ENCODE data around the gene BSPRY.

Gene BSPRY

GRCh38 chr9:113337714-113338113 lies 11.6 kb upstream of the BSPRY start:
- CTCF ChIA-PET, result no interaction called here
- Histone ChIP-seq H3K9me3 (ENCODE audit: control insufficient read depth, insufficient read depth, low read depth, low read length) (no peaks in the 10 kb centered on the region), H3K4me1 (ENCODE audit: control insufficient read depth, insufficient read depth, low read length) (0 out of 2 replicates have a peak, but pooled peaks cover 4% of the 10 kb centered on the region), H3K4me3 (ENCODE audit: low read depth, low read length) (no peak overlapping the region), H3K27ac (ENCODE audit: extremely low read depth, low read depth, low read length) (no peak overlapping the region), H3K36me3 (ENCODE audit: control insufficient read depth in 2 of 2, insufficient read depth in 1 of 2, low read length in 2 of 2) (no peaks in the 10 kb centered on the region)
- TF ChIP-seq YY2 (tag by site-specific recombination; IDR thresholded peaks at IDR 0.05) (no peak), TCF7L2 (IDR thresholded peaks at IDR 0.05; ENCODE audit: borderline replicate concordance, low read depth, low read length) (no peak), OSR2 (tag by site-specific recombination; IDR thresholded peaks at IDR 0.05) (no peak), HOXC10 (CRISPR knock-in tag; IDR thresholded peaks at IDR 0.05) (no peak), ZNF473 (tag by site-specific recombination; IDR thresholded peaks at IDR 0.05) (no peak), ZNF530 (tag by site-specific recombination; IDR thresholded peaks at IDR 0.05; ENCODE audit: low read depth) (no peak), YY1 (tag by site-specific recombination; IDR thresholded peaks at IDR 0.05) (no peak), EGR2 (tag by site-specific recombination; IDR thresholded peaks at IDR 0.05; ENCODE audit: low read depth) (no peak), ZNF184 (tag by site-specific recombination; IDR thresholded peaks at IDR 0.05) (no peak), ZNF433 (tag by site-specific recombination; IDR thresholded peaks at IDR 0.05; ENCODE audit: low read depth) (no peak), ZNF624 (tag by site-specific recombination; IDR thresholded peaks at IDR 0.05) (no peak), ZNF362 (tag by site-specific recombination; IDR thresholded peaks at IDR 0.05) (no peak), ZNF266 (tag by site-specific recombination; IDR thresholded peaks at IDR 0.05; ENCODE audit: low read depth) (no peak), ZNF501 (tag by site-specific recombination; IDR thresholded peaks at IDR 0.05) (no peak), ZNF114 (tag by site-specific recombination; IDR thresholded peaks at IDR 0.05) (no peak)
- TF ChIP-seq, protein P1, sequence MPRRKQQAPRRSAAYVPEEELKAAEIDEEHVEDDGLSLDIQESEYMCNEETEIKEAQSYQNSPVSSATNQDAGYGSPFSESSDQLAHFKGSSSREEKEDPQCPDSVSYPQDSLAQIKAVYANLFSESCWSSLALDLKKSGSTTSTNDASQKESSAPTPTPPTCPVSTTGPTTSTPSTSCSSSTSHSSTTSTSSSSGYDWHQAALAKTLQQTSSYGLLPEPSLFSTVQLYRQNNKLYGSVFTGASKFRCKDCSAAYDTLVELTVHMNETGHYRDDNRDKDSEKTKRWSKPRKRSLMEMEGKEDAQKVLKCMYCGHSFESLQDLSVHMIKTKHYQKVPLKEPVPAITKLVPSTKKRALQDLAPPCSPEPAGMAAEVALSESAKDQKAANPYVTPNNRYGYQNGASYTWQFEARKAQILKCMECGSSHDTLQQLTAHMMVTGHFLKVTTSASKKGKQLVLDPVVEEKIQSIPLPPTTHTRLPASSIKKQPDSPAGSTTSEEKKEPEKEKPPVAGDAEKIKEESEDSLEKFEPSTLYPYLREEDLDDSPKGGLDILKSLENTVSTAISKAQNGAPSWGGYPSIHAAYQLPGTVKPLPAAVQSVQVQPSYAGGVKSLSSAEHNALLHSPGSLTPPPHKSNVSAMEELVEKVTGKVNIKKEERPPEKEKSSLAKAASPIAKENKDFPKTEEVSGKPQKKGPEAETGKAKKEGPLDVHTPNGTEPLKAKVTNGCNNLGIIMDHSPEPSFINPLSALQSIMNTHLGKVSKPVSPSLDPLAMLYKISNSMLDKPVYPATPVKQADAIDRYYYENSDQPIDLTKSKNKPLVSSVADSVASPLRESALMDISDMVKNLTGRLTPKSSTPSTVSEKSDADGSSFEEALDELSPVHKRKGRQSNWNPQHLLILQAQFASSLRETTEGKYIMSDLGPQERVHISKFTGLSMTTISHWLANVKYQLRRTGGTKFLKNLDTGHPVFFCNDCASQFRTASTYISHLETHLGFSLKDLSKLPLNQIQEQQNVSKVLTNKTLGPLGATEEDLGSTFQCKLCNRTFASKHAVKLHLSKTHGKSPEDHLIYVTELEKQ (tag by site-specific recombination; IDR thresholded peaks at IDR 0.05; ENCODE audit: borderline replicate concordance), result no peak
- POLR2A ChIA-PET, result no interaction called here

DNA sequence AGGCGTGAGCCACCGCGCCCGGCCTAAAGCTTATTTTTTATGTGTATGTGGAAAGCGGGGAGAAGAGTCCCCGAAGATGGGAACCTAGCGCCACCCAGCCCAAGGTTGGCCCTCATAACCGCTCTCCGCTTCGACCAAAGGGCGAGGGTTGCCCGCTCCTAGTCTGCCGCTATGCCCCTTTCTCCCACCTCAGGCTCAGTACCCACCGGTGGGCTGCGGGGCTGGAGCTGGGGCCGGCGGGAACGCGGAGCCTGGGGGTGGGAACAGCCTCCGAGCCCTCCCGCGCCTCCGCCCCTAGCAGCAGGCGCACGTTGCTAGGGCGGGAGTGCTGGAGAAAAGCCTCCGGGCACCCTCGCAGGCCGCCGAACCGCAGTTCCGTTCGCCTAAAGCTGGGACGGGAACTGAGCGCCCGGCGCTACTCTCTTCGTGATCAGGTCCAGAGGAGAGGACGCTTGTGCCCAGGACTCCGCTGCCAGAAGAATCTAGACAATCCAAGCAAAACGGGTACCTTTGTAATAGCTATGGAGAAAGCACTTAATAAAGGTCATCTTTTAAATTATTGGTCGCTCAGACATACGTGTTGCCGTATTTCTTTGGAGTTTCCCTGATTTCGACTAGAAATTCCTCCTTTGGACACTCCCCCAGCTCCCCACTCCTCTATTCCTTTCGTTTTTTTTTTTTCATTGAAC lies 9.2 kb upstream of the BSPRY start, which contains the start of gene WDR31:
TSS of gene WDR31 (minus strand) at position 265 of the 689 bp plus-strand sequence. CDS start 8,253 bp downstream, outside the sequence.
- Histone ChIP-seq H3K4me3 (ENCODE audit: low read depth, low read length) (peak within 1 kb of the TSS; percentile 82), H3K27ac (ENCODE audit: extremely low read depth, low read depth, low read length) (peak within 1 kb of the TSS; percentile 57), H3K9me3 (ENCODE audit: control insufficient read depth, insufficient read depth, low read depth, low read length) (no peaks in the 10 kb centered on the region), H3K4me1 (ENCODE audit: control insufficient read depth, insufficient read depth, low read length) (0 out of 2 replicates have a peak, but pooled peaks cover 4% of the 10 kb centered on the region), H3K36me3 (ENCODE audit: control insufficient read depth in 2 of 2, insufficient read depth in 1 of 2, low read length in 2 of 2) (no peaks in the 10 kb centered on the region)
- POLR2A ChIA-PET, result interaction anchor here (0.7 to 2.8 kb wide), 20 partner anchors 9 to 283 kb away, joined by 3 to 22 read pairs (median 7); partner anchors contain the start of genes ALAD, BSPRY, C9orf43 and CDC26
- CTCF ChIA-PET, result interaction anchor here (0.5 to 1.8 kb wide), 10 partner anchors 10 to 342 kb away, joined by 3 to 7 read pairs (median 4); partner anchors contain the start of genes ALAD, C9orf43, CDC26 and POLE3
- TF ChIP-seq YY1 (tag by site-specific recombination; IDR thresholded peaks at IDR 0.05), result peak; percentile 59; the same call in 1 of the 2 replicates
- TF ChIP-seq ZNF398 (tag by site-specific recombination; IDR thresholded peaks at IDR 0.05), result peak; percentile 70
- TF ChIP-seq, protein P2, sequence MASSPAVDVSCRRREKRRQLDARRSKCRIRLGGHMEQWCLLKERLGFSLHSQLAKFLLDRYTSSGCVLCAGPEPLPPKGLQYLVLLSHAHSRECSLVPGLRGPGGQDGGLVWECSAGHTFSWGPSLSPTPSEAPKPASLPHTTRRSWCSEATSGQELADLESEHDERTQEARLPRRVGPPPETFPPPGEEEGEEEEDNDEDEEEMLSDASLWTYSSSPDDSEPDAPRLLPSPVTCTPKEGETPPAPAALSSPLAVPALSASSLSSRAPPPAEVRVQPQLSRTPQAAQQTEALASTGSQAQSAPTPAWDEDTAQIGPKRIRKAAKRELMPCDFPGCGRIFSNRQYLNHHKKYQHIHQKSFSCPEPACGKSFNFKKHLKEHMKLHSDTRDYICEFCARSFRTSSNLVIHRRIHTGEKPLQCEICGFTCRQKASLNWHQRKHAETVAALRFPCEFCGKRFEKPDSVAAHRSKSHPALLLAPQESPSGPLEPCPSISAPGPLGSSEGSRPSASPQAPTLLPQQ (tag by site-specific recombination; IDR thresholded peaks at IDR 0.05), result peak; percentile 85
- peak; percentile 87 for TF ChIP-seq ZNF600 (tag by site-specific recombination; IDR thresholded peaks at IDR 0.05)
- TF ChIP-seq SP7 (tag by site-specific recombination; IDR thresholded peaks at IDR 0.05), result peak; percentile 87
- TF ChIP-seq, protein P3, sequence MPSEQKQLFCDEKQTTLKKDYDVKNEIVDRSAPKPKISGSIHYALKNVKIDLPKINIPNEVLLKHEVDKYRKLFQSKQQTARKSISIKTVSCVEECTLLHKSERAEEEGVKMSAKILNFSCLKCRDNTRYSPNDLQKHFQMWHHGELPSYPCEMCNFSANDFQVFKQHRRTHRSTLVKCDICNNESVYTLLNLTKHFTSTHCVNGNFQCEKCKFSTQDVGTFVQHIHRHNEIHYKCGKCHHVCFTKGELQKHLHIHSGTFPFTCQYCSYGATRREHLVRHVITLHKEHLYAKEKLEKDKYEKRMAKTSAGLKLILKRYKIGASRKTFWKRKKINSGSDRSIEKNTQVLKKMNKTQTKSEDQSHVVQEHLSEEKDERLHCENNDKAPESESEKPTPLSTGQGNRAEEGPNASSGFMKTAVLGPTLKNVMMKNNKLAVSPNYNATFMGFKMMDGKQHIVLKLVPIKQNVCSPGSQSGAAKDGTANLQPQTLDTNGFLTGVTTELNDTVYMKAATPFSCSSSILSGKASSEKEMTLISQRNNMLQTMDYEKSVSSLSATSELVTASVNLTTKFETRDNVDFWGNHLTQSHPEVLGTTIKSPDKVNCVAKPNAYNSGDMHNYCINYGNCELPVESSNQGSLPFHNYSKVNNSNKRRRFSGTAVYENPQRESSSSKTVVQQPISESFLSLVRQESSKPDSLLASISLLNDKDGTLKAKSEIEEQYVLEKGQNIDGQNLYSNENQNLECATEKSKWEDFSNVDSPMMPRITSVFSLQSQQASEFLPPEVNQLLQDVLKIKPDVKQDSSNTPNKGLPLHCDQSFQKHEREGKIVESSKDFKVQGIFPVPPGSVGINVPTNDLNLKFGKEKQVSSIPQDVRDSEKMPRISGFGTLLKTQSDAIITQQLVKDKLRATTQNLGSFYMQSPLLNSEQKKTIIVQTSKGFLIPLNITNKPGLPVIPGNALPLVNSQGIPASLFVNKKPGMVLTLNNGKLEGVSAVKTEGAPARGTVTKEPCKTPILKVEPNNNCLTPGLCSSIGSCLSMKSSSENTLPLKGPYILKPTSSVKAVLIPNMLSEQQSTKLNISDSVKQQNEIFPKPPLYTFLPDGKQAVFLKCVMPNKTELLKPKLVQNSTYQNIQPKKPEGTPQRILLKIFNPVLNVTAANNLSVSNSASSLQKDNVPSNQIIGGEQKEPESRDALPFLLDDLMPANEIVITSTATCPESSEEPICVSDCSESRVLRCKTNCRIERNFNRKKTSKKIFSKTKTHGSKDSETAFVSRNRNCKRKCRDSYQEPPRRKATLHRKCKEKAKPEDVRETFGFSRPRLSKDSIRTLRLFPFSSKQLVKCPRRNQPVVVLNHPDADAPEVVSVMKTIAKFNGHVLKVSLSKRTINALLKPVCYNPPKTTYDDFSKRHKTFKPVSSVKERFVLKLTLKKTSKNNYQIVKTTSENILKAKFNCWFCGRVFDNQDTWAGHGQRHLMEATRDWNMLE (tag by site-specific recombination; conservative IDR thresholded peaks at IDR 0.05; ENCODE audit: low read depth), result peak; percentile 60
